OCI-LY7 (cell line): Measurements from ENCODE around the gene PATJ. TPM values are rescaled to one million over a fixed set of nuclear protein-coding genes. Genes with fewer than 3 reads are reported as not detected.

Experiments used
- BruUV-seq: library from RNA; stranded (reverse); fragments of 400-500 nt; replicated peaks from 2 replicates; lab custom pipeline; 2021; lab: Mats Ljungman, UMichigan
- CTCF ChIA-PET: fragments of 300-600 bp; sonication (Branson Sonifier 250); formaldehyde crosslinking; loops from one replicate; lab custom pipeline; 2022; ENCODE audit warnings: antibody characterized with exemption; ENCODE audit not compliant: unreplicated experiment; lab: Charles Lee
- POLR2A ChIA-PET: fragments of 300-600 bp; sonication (Branson Sonifier 250); formaldehyde crosslinking; loops from one replicate; lab custom pipeline; 2022; ENCODE audit warnings: antibody characterized with exemption; lab: Charles Lee
- DNase-seq: peaks from one replicate; pipeline ENCODE4 v3.0.0-alpha.2; 2015; ENCODE audit warnings: low spot score
- H2AFZ ChIP-seq: fragments of 200-600 bp; sonication (generic), shearing (Covaris generic); 2 replicates; pipeline ENCODE4 v1.6.1; 2014; ENCODE audit warnings: mild to moderate bottlenecking, antibody characterized with exemption, low read length, moderate library complexity
- H3K27ac ChIP-seq: fragments of 200-600 bp; sonication (generic); 2 replicates; pipeline ENCODE4 v1.5.1; 2014; ENCODE audit warnings: mixed run types, low read depth, mild to moderate bottlenecking, moderate library complexity, low read length, inconsistent platforms; ENCODE audit not compliant: poor library complexity, severe bottlenecking
- H3K36me3 ChIP-seq: fragments of 200-600 bp; sonication (generic); 2 replicates; pipeline ENCODE4 v1.6.1; 2014; ENCODE audit warnings: mild to moderate bottlenecking, antibody characterized with exemption, low read length, moderate library complexity, mixed read lengths; ENCODE audit not compliant: insufficient read depth
- H3K4me1 ChIP-seq: fragments of 200-600 bp; sonication (generic); 2 replicates; pipeline ENCODE4 v1.5.1; 2014; ENCODE audit warnings: mild to moderate bottlenecking, low read length; ENCODE audit not compliant: insufficient read depth, poor library complexity, severe bottlenecking
- H3K4me2 ChIP-seq: fragments of 200-600 bp; sonication (generic); 2 replicates; pipeline ENCODE4 v1.6.1; 2014; ENCODE audit warnings: mild to moderate bottlenecking, low read length
- H3K4me3 ChIP-seq: fragments of 200-600 bp; sonication (generic); 2 replicates; pipeline ENCODE4 v1.5.1; 2014; ENCODE audit warnings: mild to moderate bottlenecking, low read depth, low read length; ENCODE audit not compliant: poor library complexity, severe bottlenecking
- H3K79me2 ChIP-seq: fragments of 200-600 bp; sonication (generic); 2 replicates; pipeline ENCODE4 v1.6.1; 2016; ENCODE audit warnings: low read depth, mild to moderate bottlenecking, low read length, moderate library complexity, mixed read lengths; ENCODE audit not compliant: insufficient read depth
- H3K9me2 ChIP-seq: fragments of 200-600 bp; sonication (generic); 2 replicates; pipeline ENCODE4 v1.6.1; 2016; ENCODE audit warnings: mild to moderate bottlenecking, low read length, mixed read lengths; ENCODE audit not compliant: insufficient read depth
- H3K9me3 ChIP-seq: fragments of 200-600 bp; sonication (generic); 2 replicates; pipeline ENCODE4 v1.6.1; 2014; ENCODE audit warnings: mild to moderate bottlenecking, mixed run types, low read length, mixed read lengths
- H4K20me1 ChIP-seq: fragments of 200-600 bp; sonication (generic); 2 replicates; pipeline ENCODE4 v1.6.1; 2014; ENCODE audit warnings: mild to moderate bottlenecking, antibody characterized with exemption, low read length, moderate library complexity, mixed read lengths; ENCODE audit not compliant: insufficient read depth
- CTCF ChIP-seq: fragments of 200-600 bp; sonication (generic); conservative IDR thresholded peaks from 2 replicates; pipeline ENCODE4 v1.5.1; 2014; ENCODE audit warnings: mild to moderate bottlenecking, antibody characterized with exemption, low read length, moderate library complexity, mixed read lengths
- EZH2phosphoT487 ChIP-seq: fragments of 200-600 bp; sonication (generic); IDR thresholded peaks from 2 replicates; pipeline ENCODE4 v1.6.1; 2018; ENCODE audit warnings: low read depth, borderline replicate concordance, mild to moderate bottlenecking, mixed run types, antibody characterized with exemption, low read length, moderate library complexity, mixed read lengths
- intact Hi-C: fragments of 100-400 bp; cut with micrococcal nuclease; formaldehyde crosslinking; loops from one replicate; pipeline ENCODE4 v1.10.0; 2022; ENCODE audit not compliant: unreplicated experiment
- total RNA-seq, 2 experiments: library from RNA; depleted of rRNA in 1 of 2; stranded (reverse); fragments of >200 nt in 1 of 2; shearing (Covaris generic) in 1 of 2; gene quantifications; 2 replicates each; pipeline ENCODE4 v1.2.3, GENCODE V29; 2014 to 2022

PATJ gene
- total RNA-seq, 2 experiments from 2014 or later, result 0.95 to 4.0 TPM

DNA sequence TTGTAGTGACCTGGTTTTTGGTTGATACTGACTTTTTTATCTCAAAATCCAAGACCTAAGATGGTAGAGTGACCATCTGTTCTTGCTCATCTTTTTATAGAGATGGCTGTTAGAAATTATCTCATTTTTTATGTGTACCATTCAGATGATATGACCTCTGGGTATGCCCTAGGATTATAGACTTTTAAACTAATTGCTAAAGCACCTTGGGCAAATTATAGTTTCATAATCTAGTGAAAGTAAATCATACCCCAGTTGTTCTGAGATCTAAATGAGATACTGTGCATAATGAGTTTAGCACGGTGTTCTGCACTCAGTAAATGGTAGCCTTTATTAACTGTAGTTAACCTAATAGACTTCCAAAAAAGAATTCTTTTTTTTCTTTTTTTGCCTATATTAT lies 269.8 kb downstream of the PATJ start:
- DNase-seq, result no peak
- BruUV-seq, result no TSS peak
- Histone ChIP-seq H3K4me2 (no peak overlapping the region), H3K36me3 (no peaks in the 10 kb centered on the region), H3K9me3 (no peaks in the 10 kb centered on the region), H3K9me2 (no peaks in the 10 kb centered on the region), H3K27ac (no peak overlapping the region), H3K79me2 (no peaks in the 10 kb centered on the region), H4K20me1 (no peaks in the 10 kb centered on the region), H3K4me3 (no peak overlapping the region), H3K4me1 (no peaks in the 10 kb centered on the region), H2AFZ (no peak overlapping the region)
- TF ChIP-seq CTCF (no peak), EZH2phosphoT487 (no peak)
- POLR2A ChIA-PET, result interaction anchor here (1.3 kb wide), 1 partner anchor 9 kb away, joined by 3 read pairs; no protein-coding TSS in a partner anchor
- CTCF ChIA-PET, result no interaction called here
- intact Hi-C loops, result no loop called here

DNA sequence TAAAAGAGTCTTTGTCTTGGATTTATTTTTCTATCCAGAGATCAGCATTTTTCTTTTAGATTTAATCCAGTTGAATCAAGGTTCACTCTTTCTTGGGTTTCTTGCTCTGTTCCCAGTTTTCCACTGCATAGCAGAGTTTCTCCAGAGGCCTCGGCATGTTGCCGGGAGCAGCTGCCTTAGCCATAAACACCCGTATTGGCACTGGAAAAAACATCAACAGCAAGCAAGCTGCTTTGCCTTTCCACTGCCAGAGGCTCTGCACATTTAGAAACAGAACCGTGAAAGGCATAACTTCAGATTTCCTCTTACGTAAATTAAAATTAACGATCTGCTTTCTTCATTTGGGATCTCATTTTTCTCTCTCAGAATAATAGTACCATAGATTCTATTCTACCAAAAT lies 270.6 kb downstream of the PATJ start:
- Histone ChIP-seq H3K36me3 (no peaks in the 10 kb centered on the region), H3K4me1 (no peaks in the 10 kb centered on the region), H3K4me2 (no peak overlapping the region), H4K20me1 (no peaks in the 10 kb centered on the region), H3K9me2 (no peaks in the 10 kb centered on the region), H3K4me3 (no peak overlapping the region), H2AFZ (no peak overlapping the region), H3K9me3 (no peaks in the 10 kb centered on the region), H3K79me2 (no peaks in the 10 kb centered on the region), H3K27ac (no peak overlapping the region)
- intact Hi-C loops, result no loop called here
- TF ChIP-seq EZH2phosphoT487 (no peak), CTCF (no peak)
- ChIA-PET POLR2A (interaction anchor here (1.3 kb wide), 1 partner anchor 9 kb away, joined by 3 read pairs; no protein-coding TSS in a partner anchor), CTCF (no interaction called here)
- no peak for DNase-seq
- BruUV-seq, result no TSS peak

DNA sequence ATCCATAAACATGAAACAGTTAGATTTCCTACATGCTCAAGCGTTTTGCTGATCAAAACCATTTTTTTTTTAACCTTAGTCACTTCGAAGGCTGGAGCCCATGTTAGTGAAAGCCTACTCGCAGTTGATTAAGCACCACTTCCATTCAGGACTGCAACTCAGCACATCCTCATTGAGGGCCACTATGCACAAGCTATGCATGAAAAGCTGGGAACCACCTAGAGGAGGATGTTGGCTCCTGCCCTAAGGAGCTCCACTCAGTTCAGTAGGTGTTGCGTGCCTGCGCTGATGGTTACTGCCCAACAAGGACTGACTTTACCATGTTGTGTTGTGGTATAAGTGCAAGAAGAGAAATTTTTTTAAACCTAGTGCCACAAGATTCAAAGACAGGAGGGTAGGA lies 271.0 kb downstream of the PATJ start:
- no peaks in the 10 kb centered on the region for H3K79me2 ChIP-seq
- no peaks in the 10 kb centered on the region for H4K20me1 ChIP-seq
- POLR2A ChIA-PET, result no interaction called here
- intact Hi-C loops, result no loop called here
- no peaks in the 10 kb centered on the region for H3K9me2 ChIP-seq
- H3K36me3 ChIP-seq, result no peaks in the 10 kb centered on the region
- H3K9me3 ChIP-seq, result no peaks in the 10 kb centered on the region
- CTCF ChIA-PET, result no interaction called here
- H2AFZ ChIP-seq, result no peak overlapping the region
- no TSS peak for BruUV-seq
- no peaks in the 10 kb centered on the region for H3K4me1 ChIP-seq
- no peak overlapping the region for H3K4me3 ChIP-seq
- TF ChIP-seq EZH2phosphoT487, result no peak
- no peak for TF ChIP-seq CTCF
- no peak overlapping the region for H3K4me2 ChIP-seq
- no peak overlapping the region for H3K27ac ChIP-seq
- no peak for DNase-seq
